HG03139 (cell line): ENCODE results near the gene MARK3.
"Not testable (repeated sequence)": the region's sequence is repeated elsewhere in the genome, so short reads cannot be mapped to it uniquely, and the experiment has no call there.

Experiments used
- ATAC-seq: cut with Tn5 transposase; IDR thresholded peaks from one replicate; pipeline ENCODE4 v1.9.1; 2021; ENCODE audit not compliant: unreplicated experiment

MARK3 gene

GRCh38 chr14:103524002-103524935, 139.1 kb downstream of the MARK3 start:
- no peak for ATAC-seq

- ATAC-seq = not testable (repeated sequence)
Observed at GRCh38 chr14:103525430-103526246, 140.4 kb downstream of the MARK3 start.

GRCh38 chr14:103526247-103526913, 141.2 kb downstream of the MARK3 start:
- ATAC-seq = no peak

- no peak for ATAC-seq
Observed at GRCh38 chr14:103526914-103527248, 141.7 kb downstream of the MARK3 start.

GRCh38 chr14:103527408-103528145, 142.4 kb downstream of the MARK3 start:
- ATAC-seq = peak; percentile 41

- ATAC-seq = no peak
Observed at GRCh38 chr14:103528146-103528586, 143.0 kb downstream of the MARK3 start.

GRCh38 chr14:103528587-103529382, 143.6 kb downstream of the MARK3 start, which contains the start of gene TRMT61A:
Gene TRMT61A (plus strand): TSS chr14:103529196. CDS start chr14:103529979, 783 bp downstream.
- peak; percentile 52 for ATAC-seq

GRCh38 chr14:103529383-103530365, 144.5 kb downstream of the MARK3 start:
- no peak for ATAC-seq

- no peak for ATAC-seq
Observed at GRCh38 chr14:103530390-103530789, 145.2 kb downstream of the MARK3 start.

GRCh38 chr14:103530831-103531230, 145.6 kb downstream of the MARK3 start:
- ATAC-seq = no peak

- ATAC-seq = no peak
Observed at GRCh38 chr14:103531421-103532215, 146.4 kb downstream of the MARK3 start.

GRCh38 chr14:103532216-103533136, 147.3 kb downstream of the MARK3 start:
- ATAC-seq = no peak

- ATAC-seq = no peak
Observed at GRCh38 chr14:103533137-103533998, 148.2 kb downstream of the MARK3 start.

- no peak for ATAC-seq
Observed at GRCh38 chr14:103533999-103534575, 148.9 kb downstream of the MARK3 start.

- ATAC-seq = no peak
Observed at GRCh38 chr14:103534576-103535061, 149.4 kb downstream of the MARK3 start.
